ENCODE measurements around the gene PRXL2B.
"Not testable (repeated sequence)": the region's sequence is repeated elsewhere in the genome, so short reads cannot be mapped to it uniquely, and the experiment has no call there.

Gene PRXL2B

DNA sequence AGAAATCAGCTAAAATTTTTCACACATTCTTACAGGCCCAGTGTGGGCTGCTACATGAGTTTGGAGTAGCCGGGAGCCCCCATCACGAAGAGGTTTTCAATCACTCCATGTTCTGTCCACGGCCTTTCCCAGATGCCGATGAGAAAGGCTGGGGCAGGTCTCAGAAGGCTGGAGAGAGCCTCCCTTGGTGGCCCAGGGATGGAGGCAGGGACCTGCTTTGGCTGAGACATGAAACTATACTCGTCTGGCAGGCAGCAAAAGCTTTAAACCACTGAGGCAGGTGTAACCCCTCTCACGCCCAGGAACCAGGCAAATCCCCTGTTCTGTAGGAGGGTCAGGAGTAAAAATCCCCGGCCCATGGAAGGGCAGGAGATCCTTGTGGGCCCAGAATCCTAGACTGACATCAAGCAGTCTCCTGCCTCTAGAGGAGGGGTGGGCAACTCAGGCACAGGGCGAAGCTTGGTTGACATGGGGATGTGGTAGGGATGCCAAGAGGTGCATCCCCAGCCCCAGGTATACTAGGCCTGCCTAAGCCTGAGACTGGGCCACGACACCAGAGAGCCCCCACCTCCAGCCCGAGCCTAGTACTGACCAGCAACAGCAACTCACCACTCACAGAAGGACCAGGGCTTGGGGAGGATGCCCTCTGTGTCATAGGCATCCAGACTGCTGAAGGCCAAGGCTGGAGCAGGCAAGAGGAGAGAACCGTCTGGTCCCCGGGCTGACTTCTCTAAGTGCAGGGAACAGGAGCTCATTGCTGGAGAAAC is 37.2 kb downstream of the PRXL2B start:
- no peak for DNase-seq

DNA sequence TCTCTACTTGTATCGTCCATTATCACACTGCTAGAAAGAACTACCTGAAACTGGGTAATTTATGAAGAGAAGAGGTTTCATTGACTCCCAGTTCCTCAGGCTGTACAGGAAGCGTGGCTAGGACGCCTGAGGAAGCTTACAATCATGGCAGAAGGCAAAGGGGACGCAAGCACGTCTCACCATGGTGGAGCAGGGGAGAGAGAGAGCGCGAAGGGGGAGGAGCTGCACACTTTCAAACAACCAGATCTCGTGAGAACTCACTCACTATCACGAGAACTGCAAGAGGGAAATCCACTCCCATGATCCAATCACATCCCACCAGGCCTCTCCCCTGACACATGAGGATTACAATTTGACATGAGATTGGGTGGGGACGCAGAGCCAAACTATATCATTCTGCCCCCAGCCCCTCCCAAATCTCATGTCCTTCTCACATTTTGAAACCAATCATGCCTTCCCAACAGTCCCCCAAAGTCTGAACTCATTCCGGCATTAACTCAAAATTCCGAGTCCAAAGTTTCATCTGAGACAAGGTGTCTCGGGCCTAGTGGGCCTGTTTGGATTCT is 38.2 kb downstream of the PRXL2B start:
- DNase-seq = no peak

DNA sequence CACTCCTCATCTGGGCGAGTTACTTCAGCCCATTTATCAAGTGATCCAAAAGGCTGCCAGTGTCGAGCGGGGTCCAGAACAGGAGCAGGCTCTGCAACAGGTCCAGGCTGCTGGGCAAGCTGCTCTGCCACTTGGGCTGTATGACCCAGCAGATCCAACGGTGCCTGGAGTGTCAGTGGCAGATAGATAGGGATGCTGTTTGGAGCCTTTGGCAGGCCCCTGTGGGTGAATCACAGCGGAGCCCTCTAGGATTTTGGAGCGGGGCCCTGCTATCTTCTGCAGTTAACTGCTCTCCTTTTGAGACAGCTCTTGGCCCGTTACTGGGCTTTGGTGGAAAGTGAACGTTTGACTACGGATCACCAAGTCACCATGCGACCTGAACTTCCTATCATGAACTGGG is 38.7 kb downstream of the PRXL2B start:
- no peak for DNase-seq

DNA sequence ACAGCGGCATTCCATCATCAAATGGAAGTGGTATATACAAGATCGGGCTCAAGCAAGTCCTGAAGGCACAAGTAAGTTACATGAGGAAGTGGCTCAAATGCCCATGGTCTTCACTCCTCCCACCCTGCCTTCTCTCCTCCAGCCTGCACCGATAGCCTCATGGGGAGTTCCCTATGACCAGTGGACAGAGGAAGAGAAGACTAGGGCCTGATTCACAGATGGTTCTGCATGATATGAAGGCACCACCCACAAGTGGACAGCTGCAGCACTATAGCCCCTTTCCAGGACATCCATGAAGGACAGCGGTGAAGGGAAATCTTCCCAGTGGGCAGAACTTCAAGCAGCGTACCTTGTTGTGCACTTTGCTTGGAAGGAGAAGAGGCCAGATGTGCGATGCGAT is 39.2 kb downstream of the PRXL2B start:
- not testable (repeated sequence) for DNase-seq

- no peak for DNase-seq
Measured at GRCh38 chr1:2627746-2628145, 41.2 kb downstream of the PRXL2B start.

GRCh38 chr1:2628191-2628932 is 41.8 kb downstream of the PRXL2B start:
- no peak for DNase-seq

DNA sequence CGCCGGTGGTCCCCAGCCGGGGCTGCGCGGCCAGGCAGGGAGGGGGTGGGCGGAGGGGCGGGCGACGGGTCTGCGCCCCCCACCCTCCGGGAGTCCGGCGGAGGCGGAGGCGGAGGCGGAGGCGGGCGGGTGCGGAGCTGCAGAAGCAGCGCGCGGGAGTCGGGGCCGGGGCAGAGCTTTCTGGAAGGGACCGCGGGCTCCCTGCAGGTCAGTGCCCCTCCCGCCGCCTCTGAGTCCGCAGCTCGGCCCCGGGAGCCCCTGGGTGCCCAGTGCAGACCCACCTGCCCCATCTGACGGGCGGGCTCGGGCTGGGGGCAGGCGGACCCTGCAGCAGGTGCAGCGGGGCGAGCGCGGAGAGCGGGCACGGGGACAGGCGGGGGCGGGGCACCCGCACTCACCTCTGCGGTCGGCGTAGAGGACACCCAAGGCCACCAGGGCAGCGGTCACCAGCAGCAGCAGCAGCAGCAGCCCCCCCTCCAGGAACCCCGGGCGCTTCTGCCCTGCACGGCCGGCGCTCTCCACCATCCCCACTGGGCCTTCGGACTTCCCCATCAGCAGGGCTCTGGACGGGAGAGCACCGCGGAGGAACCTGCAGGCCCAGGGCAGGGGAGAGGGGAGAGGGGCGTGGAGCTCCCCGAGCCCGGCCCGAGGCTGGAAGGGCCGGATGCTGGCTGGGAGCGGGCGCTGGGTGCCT is 42.5 kb downstream of the PRXL2B start:
- DNase-seq = no peak

DNA sequence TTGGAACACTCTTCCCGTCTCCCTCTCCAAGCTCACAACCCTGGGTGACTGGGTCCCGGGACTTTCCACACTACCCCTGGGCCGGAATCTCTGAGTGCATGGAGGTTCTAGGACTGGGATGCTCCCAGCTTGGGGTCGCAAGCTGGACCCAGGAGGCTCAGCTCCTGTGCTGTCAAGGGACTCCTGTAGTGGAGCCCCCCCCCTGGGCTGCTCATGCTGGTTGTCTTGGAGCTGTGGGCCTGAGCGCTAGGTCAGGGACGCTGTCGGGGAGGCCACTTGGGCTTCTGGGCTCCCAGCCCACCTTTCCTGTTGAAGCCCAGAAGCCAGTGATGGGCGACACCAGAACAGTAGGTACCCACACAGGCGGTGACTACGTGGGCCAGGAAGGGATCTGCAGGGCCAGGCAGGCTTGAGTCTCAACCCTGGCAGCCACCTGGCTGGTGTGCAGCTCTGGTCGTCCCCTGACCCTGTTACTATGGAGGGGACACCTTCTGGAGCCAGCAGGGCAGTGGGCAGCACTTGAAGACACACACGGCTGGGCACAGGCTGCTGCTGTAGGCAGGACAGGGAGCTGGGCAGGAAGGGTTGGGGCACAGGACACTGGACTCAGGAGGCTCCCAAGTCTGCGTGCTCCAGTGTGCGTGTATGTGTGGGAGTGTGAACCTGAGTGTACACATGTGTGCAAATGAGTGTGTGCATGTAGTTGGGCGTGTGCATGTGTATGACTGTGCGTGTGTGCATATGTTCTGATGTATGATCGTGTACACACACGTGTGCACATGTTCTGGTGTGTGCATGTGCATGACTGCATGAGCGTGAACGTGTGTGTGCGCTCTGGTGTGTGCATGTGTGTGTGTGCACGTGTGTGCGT is 43.3 kb downstream of the PRXL2B start:
- DNase-seq = no peak

- no peak for DNase-seq
Measured at GRCh38 chr1:2630498-2631135, 44.0 kb downstream of the PRXL2B start.

DNA sequence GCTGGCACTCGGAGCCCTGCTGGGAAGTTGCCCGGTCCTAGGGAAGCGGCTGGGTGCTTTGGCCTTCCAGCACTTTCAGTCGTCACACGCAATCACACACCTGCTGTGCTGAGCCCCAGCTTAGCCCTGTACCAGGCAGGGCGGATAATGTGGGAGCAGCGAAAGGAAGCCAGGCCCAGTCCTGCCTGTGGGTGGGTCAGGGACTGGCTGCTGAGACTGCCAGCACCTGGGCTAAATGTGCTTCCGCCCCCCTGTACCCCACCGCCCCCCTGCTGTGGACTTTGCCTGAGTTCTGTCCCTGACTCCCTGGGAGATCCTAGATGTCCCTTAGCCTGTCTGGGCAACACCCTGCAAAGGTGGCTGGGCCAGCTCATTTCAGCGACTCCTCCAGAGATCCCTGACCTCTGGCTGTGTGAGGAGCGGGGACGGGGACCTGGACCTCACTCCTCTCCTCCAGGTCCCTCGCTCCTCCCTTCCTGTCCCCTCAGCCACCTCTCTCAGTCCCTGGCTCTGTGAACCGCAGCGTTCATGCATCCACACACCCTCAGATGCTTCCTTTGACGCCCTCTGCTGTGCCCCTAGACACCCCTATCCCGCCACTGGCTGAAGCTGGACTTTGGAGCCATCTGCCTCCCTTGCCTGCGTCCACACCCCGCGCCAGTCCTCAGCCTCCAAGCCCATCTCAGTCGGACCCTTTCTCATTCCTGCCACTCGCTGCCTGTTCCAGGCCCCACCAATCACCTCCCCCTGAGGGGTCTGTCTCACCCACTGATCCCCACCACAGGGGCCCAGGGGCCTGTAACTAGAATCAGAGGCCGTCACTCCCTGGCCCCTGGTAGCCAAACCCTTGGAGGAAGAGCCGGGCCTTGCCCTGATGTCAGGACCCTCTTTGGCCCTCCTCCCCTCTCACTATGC is 44.8 kb downstream of the PRXL2B start:
- DNase-seq = no peak

DNA sequence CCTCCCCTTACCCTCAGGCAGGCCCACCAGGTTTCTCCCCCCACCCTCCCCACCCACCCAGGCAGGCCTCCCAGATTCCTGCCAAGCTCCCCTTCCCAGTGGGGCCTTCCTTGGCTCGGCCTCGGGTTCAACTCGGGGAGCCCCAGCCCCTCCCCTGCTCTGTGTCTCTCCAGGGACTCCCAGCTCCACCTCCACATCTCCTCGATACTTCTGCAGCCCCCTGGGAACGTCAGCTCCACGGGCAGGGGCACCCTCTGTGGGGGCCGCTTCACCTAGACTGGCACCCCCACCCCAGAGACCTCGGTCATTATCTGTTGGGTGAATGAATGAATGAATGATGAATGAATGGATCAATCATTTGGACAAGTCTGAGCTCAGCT is 45.5 kb downstream of the PRXL2B start:
- no peak for DNase-seq

GRCh38 chr1:2632561-2633361 is 46.2 kb downstream of the PRXL2B start, which contains the start of gene MMEL1:
Gene MMEL1 (minus strand): TSS chr1:2633016. CDS start chr1:2629484, 3,532 bp downstream.
- DNase-seq = no peak

DNA sequence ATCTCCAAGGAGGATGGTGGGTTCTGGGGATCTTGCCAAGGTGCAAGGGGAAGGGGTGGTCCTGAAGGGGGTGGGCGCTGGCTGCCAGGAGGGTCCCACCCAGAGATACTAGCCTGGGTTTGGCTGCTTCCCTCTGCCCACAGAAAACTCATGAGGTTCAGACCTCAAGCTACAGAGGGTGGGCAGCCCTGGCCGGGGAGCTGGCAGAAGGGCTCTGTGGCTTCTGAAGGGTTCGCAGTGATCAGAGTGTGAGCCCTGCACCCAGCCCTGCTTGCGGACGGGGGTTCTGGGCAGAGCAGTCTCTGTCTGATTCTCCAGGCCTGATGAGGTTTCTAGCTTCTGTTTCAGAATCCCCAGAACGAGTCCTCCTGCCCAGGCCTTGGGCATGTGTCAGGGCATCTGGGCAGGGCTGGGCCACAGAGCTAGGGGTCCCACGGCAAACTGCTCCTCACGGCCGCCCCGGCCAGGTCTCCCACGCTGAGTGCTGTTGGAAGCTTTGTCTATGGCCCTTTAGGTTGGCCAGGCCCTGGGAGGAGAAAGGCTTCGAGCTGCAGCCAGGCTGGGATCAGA is 46.9 kb downstream of the PRXL2B start:
- no peak for DNase-seq

- DNase-seq = no peak
Measured at GRCh38 chr1:2633936-2634491, 47.4 kb downstream of the PRXL2B start.

GRCh38 chr1:2635361-2636010 is 48.9 kb downstream of the PRXL2B start:
- no peak for DNase-seq

GRCh38 chr1:2636733-2637132 is 50.2 kb downstream of the PRXL2B start:
- peak; percentile 35 for DNase-seq

DNA sequence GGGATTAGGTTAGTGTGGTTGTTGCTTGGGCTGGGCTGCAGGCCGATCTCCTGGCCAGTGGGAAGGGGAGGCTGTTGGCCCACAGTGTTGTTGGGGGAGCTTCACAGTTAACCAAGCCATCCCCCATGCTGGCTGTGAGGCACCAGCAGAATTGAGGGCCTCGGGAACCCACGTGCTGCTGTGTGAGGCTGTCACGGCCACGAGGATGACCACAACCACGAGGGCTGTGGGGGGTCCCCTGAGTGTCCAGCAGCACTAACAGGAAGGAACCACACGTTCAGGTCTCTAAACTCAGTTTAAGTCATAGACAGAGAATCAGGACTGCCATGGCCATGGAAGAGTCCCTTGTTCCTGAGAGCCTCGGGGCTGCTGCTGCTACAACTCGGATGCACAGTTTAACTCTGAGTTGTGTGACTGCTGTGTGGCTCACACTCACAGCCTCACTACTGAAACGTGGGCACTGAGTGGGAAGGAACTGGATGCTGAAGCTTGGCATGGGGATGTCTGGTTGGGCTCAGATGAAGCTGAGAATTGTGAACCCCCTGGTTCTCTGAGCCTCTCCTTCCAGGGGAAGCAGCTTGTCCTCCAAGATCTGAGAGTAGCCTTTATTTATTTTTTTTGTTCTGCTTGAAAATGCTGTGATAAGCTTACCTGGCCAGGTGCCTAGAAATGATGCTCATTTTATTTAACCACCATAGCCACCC is 51.0 kb downstream of the PRXL2B start:
- DNase-seq = no peak

Measured in DMS53 (cell line).